Osteoblast (primary cell): ENCODE results near the gene OR2T27. TPM values are rescaled to one million over a fixed set of nuclear protein-coding genes. Genes with fewer than 3 reads are reported as not detected.

Experiments used
- DNase-seq: peaks from one replicate; pipeline ENCODE4 v3.0.0; 2011; ENCODE audit warnings: low spot score, mixed read lengths; ENCODE audit not compliant: insufficient read length; ENCODE audit errors: missing footprints
- H2AFZ ChIP-seq: 2 replicates; pipeline ENCODE4 v1.6.0; 2011; ENCODE audit warnings: mild to moderate bottlenecking, low read length
- H3K27ac ChIP-seq: 2 replicates; pipeline ENCODE4 v1.5.1; 2011; ENCODE audit warnings: mild to moderate bottlenecking, low read depth, low read length, moderate library complexity
- H3K27me3 ChIP-seq: 2 replicates; pipeline ENCODE4 v1.6.0; 2012; ENCODE audit warnings: mild to moderate bottlenecking, control low read depth, inconsistent platforms, low read length, moderate library complexity; ENCODE audit not compliant: insufficient read depth
- H3K36me3 ChIP-seq: 2 replicates; pipeline ENCODE4 v1.5.1; 2011; ENCODE audit warnings: mild to moderate bottlenecking, low read length, control low read depth, moderate library complexity; ENCODE audit not compliant: insufficient read depth
- H3K4me1 ChIP-seq: 2 replicates; pipeline ENCODE4 v1.5.1; 2011; ENCODE audit warnings: mild to moderate bottlenecking, low read length, control low read depth, moderate library complexity; ENCODE audit not compliant: insufficient read depth
- H3K4me2 ChIP-seq: 2 replicates; pipeline ENCODE4 v1.6.0; 2011; ENCODE audit warnings: mild to moderate bottlenecking, low read length; ENCODE audit not compliant: insufficient read depth
- H3K4me3 ChIP-seq: fragments of 200-600 bp; sonication (generic); 3 replicates; pipeline ENCODE4 v1.5.1; 2012; ENCODE audit warnings: mild to moderate bottlenecking, low read length, inconsistent platforms; ENCODE audit not compliant: insufficient read depth
- H3K79me2 ChIP-seq: 2 replicates; pipeline ENCODE4 v1.6.0; 2012; ENCODE audit warnings: mild to moderate bottlenecking, low read length, control low read depth, inconsistent platforms; ENCODE audit not compliant: insufficient read depth
- H3K9me3 ChIP-seq: 2 replicates; pipeline ENCODE4 v1.5.1; 2011; ENCODE audit warnings: low read depth, low read length, control low read depth
- H4K20me1 ChIP-seq: 2 replicates; pipeline ENCODE4 v1.6.0; 2012; ENCODE audit warnings: mild to moderate bottlenecking, low read length, control low read depth; ENCODE audit not compliant: insufficient read depth
- CTCF ChIP-seq: IDR thresholded peaks from 2 replicates; pipeline ENCODE4 v1.5.1; 2011; ENCODE audit warnings: mild to moderate bottlenecking, low read depth, low read length, moderate library complexity; ENCODE audit errors: extremely low read depth
- total RNA-seq: library from RNA; depleted of rRNA; stranded (reverse); fragments of >200 nt; gene quantifications from 2 replicates; pipeline ENCODE4 v1.2.3, GENCODE V29; 2012

OR2T27 gene
- total RNA-seq, 1 donor: not detected

- no peak overlapping the region for H3K27ac ChIP-seq
- no peaks in the 10 kb centered on the region for H3K36me3 ChIP-seq
- no peaks in the 10 kb centered on the region for H3K27me3 ChIP-seq
- H2AFZ ChIP-seq: no peak overlapping the region
- H3K4me2 ChIP-seq: no peak overlapping the region
- H3K4me1 ChIP-seq: no peaks in the 10 kb centered on the region
- H4K20me1 ChIP-seq: no peaks in the 10 kb centered on the region
- no peaks in the 10 kb centered on the region for H3K9me3 ChIP-seq
- no peak overlapping the region for H3K4me3 ChIP-seq
- H3K79me2 ChIP-seq: no peaks in the 10 kb centered on the region
- DNase-seq: no peak
- TF ChIP-seq CTCF: no peak
These were observed 43.8 kb upstream of the OR2T27 start for GRCh38 chr1:248699099-248699498.

GRCh38 chr1:248697907-248698306 is 42.6 kb upstream of the OR2T27 start:
- Histone ChIP-seq H3K27ac (no peak overlapping the region), H2AFZ (no peak overlapping the region), H4K20me1 (no peaks in the 10 kb centered on the region), H3K4me1 (no peaks in the 10 kb centered on the region), H3K4me2 (no peak overlapping the region), H3K27me3 (no peaks in the 10 kb centered on the region), H3K9me3 (peaks cover 2% of the 10 kb centered on the region), H3K4me3 (no peak overlapping the region), H3K79me2 (no peaks in the 10 kb centered on the region), H3K36me3 (no peaks in the 10 kb centered on the region)
- no peak for DNase-seq
- no peak for TF ChIP-seq CTCF

- Histone ChIP-seq H3K27me3 (no peaks in the 10 kb centered on the region), H3K4me3 (no peak overlapping the region), H3K4me2 (no peak overlapping the region), H3K79me2 (no peaks in the 10 kb centered on the region), H3K27ac (no peak overlapping the region), H2AFZ (no peak overlapping the region), H3K4me1 (no peaks in the 10 kb centered on the region), H4K20me1 (no peaks in the 10 kb centered on the region), H3K36me3 (no peaks in the 10 kb centered on the region), H3K9me3 (peaks cover 5% of the 10 kb centered on the region)
- no peak for DNase-seq
- no peak for TF ChIP-seq CTCF
These were observed 41.4 kb upstream of the OR2T27 start for GRCh38 chr1:248696774-248697173.

- Histone ChIP-seq H4K20me1 (no peaks in the 10 kb centered on the region), H3K79me2 (no peaks in the 10 kb centered on the region), H3K27me3 (no peaks in the 10 kb centered on the region), H3K4me1 (no peaks in the 10 kb centered on the region), H2AFZ (no peak overlapping the region), H3K27ac (no peak overlapping the region), H3K4me3 (no peak overlapping the region), H3K9me3 (peaks cover 5% of the 10 kb centered on the region), H3K36me3 (no peaks in the 10 kb centered on the region), H3K4me2 (no peak overlapping the region)
- no peak for TF ChIP-seq CTCF
- DNase-seq: no peak
These were observed 40.9 kb upstream of the OR2T27 start for GRCh38 chr1:248696261-248696660.
